DOHH2 (cell line): Measurements from ENCODE around the gene SUCNR1.
"Not testable (repeated sequence)": the region's sequence is repeated elsewhere in the genome, so short reads cannot be mapped to it uniquely, and the experiment has no call there.

ENCODE experiments used
- CTCF ChIP-seq: fragments of 200-600 bp; sonication (generic); IDR thresholded peaks from one replicate; pipeline ENCODE4 v1.5.1; 2014; ENCODE audit warnings: antibody characterized with exemption, mild to moderate bottlenecking, low read depth, low read length; ENCODE audit not compliant: poor library complexity, severe bottlenecking
- EZH2phosphoT487 ChIP-seq: fragments of 200-600 bp; sonication (generic); IDR thresholded peaks from 2 replicates; pipeline ENCODE4 v1.6.1; 2017; ENCODE audit warnings: borderline replicate concordance, mild to moderate bottlenecking, antibody characterized with exemption, low read length, moderate library complexity, mixed read lengths

GRCh38 chr3:151874079-151874478 lies 636 bp downstream of the SUCNR1 start:
- not testable (repeated sequence) for TF ChIP-seq CTCF, EZH2phosphoT487
